GM23338 (cell line): ENCODE results near the gene DIP2C.

Experiments used
- EZH2 ChIP-seq: fragments of 200-600 bp; sonication (generic); IDR thresholded peaks from one replicate; pipeline ENCODE4 v1.8.0; 2017; ENCODE audit warnings: antibody characterized with exemption, mild to moderate bottlenecking, low read depth; ENCODE audit not compliant: unreplicated experiment
- EZH2phosphoT487 ChIP-seq: fragments of 200-600 bp; sonication (generic); IDR thresholded peaks from one replicate; pipeline ENCODE4 v1.8.1; 2018; ENCODE audit warnings: antibody characterized with exemption; ENCODE audit not compliant: unreplicated experiment
- POLR2AphosphoS5 ChIP-seq: IDR thresholded peaks from 2 replicates; pipeline ENCODE4 v1.6.1; 2016; ENCODE audit warnings: antibody characterized with exemption, low read depth
- ZNF114 ChIP-seq: fragments of 250-450 bp; sonication (Bioruptor Pico); IDR thresholded peaks from 2 replicates; pipeline ENCODE4 v1.5.0; 2020; ENCODE audit warnings: mild to moderate bottlenecking, moderate library complexity
- TF ChIP-seq, protein P1 (sequence below), 2 experiments: fragments of 200-600 bp in 1 of 2; sonication (generic) in 1 of 2; conservative IDR thresholded peaks; 2 replicates each; pipeline versions ENCODE4 v1.5.1 to v1.6.1; 2016 to 2017; ENCODE audit warnings: antibody characterized with exemption in 2 of 2, low read depth in 2 of 2, mild to moderate bottlenecking in 2 of 2, moderate library complexity in 1 of 2
- TF ChIP-seq, protein P2 (sequence below): IDR thresholded peaks from one replicate; pipeline ENCODE4 v1.6.1; 2018; ENCODE audit warnings: antibody characterized with exemption; ENCODE audit not compliant: unreplicated experiment

- TF ChIP-seq POLR2AphosphoS5 (no peak), ZNF114 (CRISPR knock-in tag) (no peak), EZH2phosphoT487 (no peak), EZH2 (no peak)
- TF ChIP-seq, protein P1, sequence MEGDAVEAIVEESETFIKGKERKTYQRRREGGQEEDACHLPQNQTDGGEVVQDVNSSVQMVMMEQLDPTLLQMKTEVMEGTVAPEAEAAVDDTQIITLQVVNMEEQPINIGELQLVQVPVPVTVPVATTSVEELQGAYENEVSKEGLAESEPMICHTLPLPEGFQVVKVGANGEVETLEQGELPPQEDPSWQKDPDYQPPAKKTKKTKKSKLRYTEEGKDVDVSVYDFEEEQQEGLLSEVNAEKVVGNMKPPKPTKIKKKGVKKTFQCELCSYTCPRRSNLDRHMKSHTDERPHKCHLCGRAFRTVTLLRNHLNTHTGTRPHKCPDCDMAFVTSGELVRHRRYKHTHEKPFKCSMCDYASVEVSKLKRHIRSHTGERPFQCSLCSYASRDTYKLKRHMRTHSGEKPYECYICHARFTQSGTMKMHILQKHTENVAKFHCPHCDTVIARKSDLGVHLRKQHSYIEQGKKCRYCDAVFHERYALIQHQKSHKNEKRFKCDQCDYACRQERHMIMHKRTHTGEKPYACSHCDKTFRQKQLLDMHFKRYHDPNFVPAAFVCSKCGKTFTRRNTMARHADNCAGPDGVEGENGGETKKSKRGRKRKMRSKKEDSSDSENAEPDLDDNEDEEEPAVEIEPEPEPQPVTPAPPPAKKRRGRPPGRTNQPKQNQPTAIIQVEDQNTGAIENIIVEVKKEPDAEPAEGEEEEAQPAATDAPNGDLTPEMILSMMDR (conservative IDR thresholded peaks at IDR 0.05; ENCODE audit: low read depth in 2 of 2) = no peak
- TF ChIP-seq, protein P2, sequence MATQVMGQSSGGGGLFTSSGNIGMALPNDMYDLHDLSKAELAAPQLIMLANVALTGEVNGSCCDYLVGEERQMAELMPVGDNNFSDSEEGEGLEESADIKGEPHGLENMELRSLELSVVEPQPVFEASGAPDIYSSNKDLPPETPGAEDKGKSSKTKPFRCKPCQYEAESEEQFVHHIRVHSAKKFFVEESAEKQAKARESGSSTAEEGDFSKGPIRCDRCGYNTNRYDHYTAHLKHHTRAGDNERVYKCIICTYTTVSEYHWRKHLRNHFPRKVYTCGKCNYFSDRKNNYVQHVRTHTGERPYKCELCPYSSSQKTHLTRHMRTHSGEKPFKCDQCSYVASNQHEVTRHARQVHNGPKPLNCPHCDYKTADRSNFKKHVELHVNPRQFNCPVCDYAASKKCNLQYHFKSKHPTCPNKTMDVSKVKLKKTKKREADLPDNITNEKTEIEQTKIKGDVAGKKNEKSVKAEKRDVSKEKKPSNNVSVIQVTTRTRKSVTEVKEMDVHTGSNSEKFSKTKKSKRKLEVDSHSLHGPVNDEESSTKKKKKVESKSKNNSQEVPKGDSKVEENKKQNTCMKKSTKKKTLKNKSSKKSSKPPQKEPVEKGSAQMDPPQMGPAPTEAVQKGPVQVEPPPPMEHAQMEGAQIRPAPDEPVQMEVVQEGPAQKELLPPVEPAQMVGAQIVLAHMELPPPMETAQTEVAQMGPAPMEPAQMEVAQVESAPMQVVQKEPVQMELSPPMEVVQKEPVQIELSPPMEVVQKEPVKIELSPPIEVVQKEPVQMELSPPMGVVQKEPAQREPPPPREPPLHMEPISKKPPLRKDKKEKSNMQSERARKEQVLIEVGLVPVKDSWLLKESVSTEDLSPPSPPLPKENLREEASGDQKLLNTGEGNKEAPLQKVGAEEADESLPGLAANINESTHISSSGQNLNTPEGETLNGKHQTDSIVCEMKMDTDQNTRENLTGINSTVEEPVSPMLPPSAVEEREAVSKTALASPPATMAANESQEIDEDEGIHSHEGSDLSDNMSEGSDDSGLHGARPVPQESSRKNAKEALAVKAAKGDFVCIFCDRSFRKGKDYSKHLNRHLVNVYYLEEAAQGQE = no peak
These were observed 163.7 kb downstream of the DIP2C start for GRCh38 chr10:525565-526315.
